ENCODE measurements around the gene MICAL2.
A peak's percentile ranks its signal among the peaks of the same experiment; 100 is the strongest.
"Not testable (repeated sequence)": the region's sequence is repeated elsewhere in the genome, so short reads cannot be mapped to it uniquely, and the experiment has no call there.

MICAL2 gene

DNA sequence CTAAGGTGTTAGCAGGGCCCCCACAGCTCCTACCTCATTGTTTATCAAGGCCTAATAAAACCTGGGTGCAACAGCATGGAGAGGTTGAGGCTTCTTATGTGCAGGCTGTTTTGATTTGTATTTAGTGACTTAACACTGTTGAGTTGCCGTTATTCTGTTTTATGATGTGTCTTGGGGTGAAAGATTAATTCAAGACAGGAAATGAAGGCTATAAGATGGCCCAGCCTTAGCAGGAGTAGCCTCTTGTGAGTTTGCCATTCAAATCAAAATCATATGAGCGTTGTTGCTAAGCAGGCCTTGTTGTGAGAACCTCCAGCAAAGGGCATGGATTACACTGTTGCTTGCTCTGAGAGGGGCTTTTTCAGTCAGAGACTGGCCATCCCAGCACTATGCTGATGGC is 31.8 kb downstream of the MICAL2 start:
- no peak overlapping the region for H3K27ac ChIP-seq
- no peak for TF ChIP-seq CTCF (conservative IDR thresholded peaks at IDR 0.05; ENCODE audit: low read depth)
- ChIA-PET CTCF (no interaction called here), POLR2A (ENCODE audit: low non-redundant PET) (no interaction called here)
- no peak for DNase-seq (ENCODE audit: low spot score)

DNA sequence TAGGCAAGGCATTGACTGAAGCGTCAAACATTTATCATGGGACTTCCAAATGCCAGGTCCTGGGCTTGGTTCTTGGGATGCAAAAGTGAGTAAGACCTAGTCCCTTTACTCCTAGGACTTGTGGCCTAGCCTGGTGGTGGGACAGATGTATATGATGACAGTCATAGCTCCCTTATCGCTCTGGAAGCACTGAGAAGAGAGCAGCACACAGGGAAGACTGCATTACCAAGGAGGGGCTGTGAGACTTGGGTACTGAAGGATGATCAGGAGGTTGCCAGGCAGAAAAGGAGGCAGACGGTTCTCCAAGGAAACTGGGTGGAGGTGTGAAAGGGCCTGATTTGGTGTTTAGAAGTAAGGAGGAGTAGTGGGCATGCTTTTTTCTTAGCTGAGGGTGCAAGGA is 32.5 kb downstream of the MICAL2 start:
- CTCF ChIA-PET = interaction anchor here (0.7 to 1.0 kb wide), 2 partner anchors 10 to 17 kb away, joined by 3 to 4 read pairs; no protein-coding TSS in a partner anchor
- POLR2A ChIA-PET (ENCODE audit: low non-redundant PET) = no interaction called here

DNA sequence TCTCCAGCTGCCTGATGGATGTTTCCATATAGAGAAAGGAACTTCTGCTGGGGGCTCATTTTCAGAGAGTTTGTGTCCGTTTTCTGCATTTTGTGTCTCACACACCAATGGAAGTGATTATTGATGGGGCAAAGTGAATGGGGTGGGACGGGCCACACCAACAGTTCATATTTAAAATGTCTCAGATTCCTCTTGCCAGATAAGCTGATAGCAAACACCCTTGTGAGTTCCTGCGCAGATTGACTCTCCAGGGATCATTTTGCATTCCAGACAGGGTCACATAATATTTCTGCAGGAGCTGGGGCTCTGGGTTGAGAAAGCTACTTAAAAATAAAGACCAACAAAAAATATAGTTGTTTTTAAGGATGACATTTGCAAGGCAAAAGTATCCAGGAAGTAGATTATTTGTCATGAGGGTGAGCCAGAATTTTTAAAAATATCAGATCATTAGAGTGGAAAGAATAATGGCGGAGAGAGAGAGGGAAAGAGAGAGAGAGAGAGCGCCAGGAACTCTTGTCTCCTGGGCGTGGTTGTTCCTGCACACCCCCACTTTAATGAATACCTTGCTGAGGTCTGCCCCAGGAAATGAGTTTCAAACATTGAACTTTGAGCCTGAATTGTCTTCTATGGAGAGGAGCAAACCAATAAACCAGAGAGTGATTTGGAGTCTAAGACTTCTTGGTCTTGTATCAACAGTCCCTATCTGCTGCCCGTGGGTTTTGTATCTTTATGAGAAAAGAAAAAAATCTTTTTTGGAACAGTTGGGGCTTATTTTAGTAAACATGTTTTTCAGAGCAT is 33.3 kb downstream of the MICAL2 start:
- H3K27ac ChIP-seq = no peak overlapping the region; the same call in 1 of the 2 replicates
- CTCF ChIA-PET = interaction anchor here (0.6 to 1.0 kb wide), 4 partner anchors 11 to 61 kb away, joined by 3 to 4 read pairs (median 3); no protein-coding TSS in a partner anchor
- DNase-seq (ENCODE audit: low spot score) = no peak
- POLR2A ChIA-PET (ENCODE audit: low non-redundant PET) = no interaction called here
- TF ChIP-seq CTCF (conservative IDR thresholded peaks at IDR 0.05; ENCODE audit: low read depth) = no peak

More for the DNA sequence above, 32.5 kb downstream of the MICAL2 start:
- H3K27ac ChIP-seq = no peak overlapping the region
- TF ChIP-seq CTCF (conservative IDR thresholded peaks at IDR 0.05; ENCODE audit: low read depth) = no peak
- DNase-seq (ENCODE audit: low spot score) = no peak

DNA sequence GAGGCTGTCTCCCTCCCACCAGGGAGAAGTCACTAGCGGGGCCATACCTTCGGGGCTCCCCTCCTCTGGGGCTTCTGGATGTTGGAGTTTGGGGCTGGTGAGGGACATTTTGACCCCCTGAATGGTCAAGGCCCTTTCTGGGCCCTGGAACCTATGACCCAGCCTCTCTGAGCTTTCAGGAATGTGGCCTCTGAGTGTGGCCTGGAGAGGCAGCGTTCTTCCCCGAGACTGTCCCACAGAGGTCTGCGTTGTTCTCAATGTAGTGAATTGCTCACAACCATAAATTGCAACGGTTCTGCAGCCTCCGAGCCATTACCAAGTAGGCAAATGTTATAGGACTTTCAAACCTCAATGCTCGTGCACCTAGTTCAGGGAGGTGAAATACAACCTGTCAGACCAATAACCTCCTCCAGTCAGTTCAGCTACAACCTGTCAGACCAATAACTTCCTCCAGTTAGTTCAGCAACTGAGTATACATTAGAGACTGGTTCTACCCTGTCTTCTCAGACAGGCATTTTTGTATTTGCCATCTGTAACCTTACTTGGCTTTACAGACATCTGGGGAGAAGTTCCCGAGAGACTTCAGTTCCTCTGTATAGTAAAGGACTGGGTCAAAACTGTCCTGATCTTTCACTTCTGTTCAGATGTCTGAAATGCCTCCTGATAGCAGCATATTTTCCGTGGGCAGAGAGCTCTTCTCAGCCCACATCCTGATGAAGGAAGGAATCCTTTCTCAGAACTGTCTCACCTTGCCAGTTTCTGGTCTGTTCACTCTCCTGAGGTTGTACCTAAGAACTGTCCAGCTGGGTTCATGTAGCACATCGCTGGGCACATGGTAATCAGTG is 34.2 kb downstream of the MICAL2 start:
- TF ChIP-seq CTCF (conservative IDR thresholded peaks at IDR 0.05; ENCODE audit: low read depth) = no peak
- H3K27ac ChIP-seq = peak overlapping the region; percentile 34; the same call in 1 of the 2 replicates
- ChIA-PET CTCF (no interaction called here), POLR2A (ENCODE audit: low non-redundant PET) (no interaction called here)
- DNase-seq (ENCODE audit: low spot score) = no peak

GRCh38 chr11:12146678-12147077 is 36.3 kb downstream of the MICAL2 start:
- CTCF ChIA-PET; POLR2A ChIA-PET (ENCODE audit: low non-redundant PET); DNase-seq (ENCODE audit: low spot score); H3K27ac ChIP-seq: not testable (repeated sequence)

- CTCF ChIA-PET = interaction anchor here (0.7 kb wide), 1 partner anchor 9 kb away, joined by 4 read pairs; no protein-coding TSS in a partner anchor
- TF ChIP-seq CTCF (conservative IDR thresholded peaks at IDR 0.05; ENCODE audit: low read depth) = no peak
- POLR2A ChIA-PET (ENCODE audit: low non-redundant PET) = no interaction called here
- peak overlapping the region; percentile 40 for H3K27ac ChIP-seq
- no peak for DNase-seq (ENCODE audit: low spot score)
Measured at GRCh38 chr11:12147827-12148226, 37.4 kb downstream of the MICAL2 start.
